HG02870 (cell line): ENCODE measurements around the gene SLC22A16.

Source experiments
- ATAC-seq: cut with Tn5 transposase; IDR thresholded peaks from one replicate; pipeline ENCODE4 v1.9.1; 2021; ENCODE audit warnings: mild to moderate bottlenecking, moderate library complexity; ENCODE audit not compliant: unreplicated experiment

Gene SLC22A16

DNA sequence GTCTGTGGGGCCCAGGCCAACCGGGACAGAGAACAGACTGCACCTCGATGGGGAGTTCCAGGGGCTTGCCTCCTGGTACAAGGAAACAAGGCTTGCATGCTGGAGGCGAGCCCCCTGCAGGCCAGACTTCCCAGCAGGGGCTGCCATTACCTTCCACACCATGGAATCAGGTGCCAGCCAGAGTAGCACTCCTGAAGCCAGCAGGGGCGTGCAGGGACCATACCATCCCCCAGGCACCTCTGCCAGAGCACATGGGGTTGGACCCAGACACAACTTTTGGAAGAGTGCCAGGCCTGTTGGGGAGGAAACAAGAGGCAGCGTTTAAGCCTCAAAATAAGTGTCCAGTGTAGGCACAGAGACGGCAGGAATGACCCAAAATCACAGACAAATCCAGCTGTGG is 67.5 kb downstream of the SLC22A16 start:
- ATAC-seq, result no peak

DNA sequence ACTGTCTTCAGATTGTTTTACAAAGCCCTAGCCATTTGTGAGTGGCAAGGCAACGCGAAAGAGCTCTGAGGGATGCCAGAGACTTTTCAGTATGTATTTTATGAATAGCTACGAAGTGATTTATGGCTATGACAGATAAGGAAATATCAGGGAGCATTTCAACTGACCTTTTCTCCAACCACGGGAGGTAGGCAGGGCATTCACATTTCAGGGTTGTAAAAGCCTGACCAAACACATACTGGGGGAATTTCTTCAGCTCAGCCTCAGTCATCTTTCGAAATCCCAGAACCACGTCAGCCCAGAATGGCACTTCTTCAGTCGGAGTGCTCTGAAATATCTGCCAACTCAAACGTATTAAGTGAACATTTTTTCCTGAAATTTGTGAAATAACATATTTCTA is 71.8 kb downstream of the SLC22A16 start:
- ATAC-seq, result no peak

DNA sequence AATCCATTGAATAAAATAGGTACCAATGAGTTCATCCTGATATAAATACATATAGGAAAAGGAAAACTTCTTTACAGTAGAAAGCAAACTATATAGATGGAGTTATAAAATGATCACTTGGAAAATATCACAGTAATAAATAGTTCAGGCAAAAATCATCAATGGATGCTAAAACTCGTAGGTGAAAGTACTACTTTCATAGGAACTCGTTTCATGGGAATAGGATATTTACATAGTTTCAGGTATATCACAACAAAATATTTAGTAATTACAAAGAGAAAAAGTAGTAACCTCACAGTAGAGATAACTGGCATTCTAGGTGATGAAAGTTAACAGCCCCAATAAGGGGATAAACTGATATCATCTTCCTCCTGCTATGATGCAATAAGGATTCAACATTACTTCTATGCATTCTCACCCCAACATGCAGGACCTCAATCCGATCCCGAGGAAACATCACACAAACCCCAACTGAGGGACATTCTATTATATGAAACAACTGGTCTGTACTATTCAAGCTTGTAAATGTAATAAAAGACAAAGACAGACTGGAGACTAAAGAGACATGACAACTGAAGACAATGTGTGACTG is 74.7 kb downstream of the SLC22A16 start:
- ATAC-seq, result no peak

DNA sequence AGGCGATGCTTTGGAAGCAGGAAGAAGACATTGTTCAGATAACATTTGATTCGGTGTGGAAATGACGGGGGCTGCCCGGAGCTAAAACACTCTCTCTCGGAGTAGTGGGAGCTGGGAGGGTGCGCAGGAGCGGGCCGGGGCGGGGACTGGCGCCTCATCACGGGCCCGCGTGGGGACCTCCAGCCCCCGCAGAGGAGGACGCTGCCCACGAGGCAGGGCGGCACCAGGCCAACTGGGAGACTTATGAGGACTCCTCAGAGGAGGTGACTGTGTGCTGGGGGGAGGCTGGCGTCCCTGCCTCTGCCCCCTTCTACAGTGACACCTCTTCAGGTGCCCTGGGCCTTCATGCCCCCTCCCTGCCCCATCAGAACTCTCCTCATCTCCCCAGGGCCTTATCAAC is 76.2 kb downstream of the SLC22A16 start:
- ATAC-seq, result no peak

DNA sequence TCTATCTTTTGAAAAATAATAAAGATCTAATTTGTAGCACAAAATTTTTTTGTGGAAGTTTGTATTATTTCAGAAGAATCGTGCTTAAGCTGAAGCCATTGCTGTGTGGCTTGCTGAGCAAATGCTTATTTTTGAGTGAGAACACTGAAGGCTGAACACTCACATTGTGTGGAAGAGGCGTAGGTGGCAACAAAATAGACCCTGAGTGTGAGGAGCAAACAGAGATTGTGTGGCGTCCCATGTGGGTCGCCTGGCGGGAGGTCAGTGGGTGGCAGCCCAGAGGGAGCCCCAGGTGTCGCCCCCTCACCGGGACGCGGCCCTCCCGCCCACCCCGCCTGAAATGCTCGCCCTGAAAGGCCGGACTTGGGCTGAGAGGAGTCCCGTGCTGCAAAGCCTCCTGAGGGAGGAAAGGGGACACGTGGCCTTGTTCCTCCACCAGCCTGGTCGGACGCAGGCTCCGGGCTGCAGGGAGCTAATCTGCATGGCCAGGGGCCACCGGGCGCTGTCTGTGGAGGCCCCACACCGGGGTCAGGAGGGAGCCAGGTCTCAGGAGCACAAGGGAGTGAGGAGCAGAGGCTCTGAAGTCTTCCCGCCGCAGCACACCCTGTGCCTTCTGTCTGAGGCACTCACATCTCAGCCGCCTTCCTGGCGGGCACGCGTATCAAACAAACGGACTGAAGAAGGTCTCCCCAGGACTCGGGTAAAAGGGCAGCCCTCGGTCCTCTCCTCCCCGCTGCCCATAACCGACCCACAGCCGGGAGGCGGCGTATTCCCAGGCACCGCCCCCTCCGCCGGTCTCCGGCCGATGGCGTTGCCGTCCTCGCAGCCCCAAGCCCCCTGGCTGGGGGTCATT is 77.0 kb downstream of the SLC22A16 start:
- no peak for ATAC-seq

DNA sequence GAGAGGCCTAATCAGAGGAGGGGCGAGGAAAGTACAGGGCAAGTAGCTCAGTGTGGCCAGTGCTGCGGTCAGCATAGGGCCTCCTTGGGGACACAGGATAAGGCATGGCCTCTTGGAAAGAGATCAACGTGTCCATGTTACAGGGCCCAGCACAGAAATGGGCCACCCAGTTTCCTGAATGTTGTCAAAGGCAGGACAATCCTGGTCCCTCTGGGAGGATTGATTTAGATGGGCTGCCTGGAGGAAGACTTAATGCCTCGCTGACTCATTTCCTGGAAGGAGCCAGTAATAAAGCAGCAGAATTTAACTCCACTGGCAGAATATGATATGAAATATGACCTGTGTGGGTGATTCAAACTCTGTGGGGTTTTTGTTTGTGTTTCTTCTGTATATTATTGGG is 77.6 kb downstream of the SLC22A16 start:
- ATAC-seq, result no peak

DNA sequence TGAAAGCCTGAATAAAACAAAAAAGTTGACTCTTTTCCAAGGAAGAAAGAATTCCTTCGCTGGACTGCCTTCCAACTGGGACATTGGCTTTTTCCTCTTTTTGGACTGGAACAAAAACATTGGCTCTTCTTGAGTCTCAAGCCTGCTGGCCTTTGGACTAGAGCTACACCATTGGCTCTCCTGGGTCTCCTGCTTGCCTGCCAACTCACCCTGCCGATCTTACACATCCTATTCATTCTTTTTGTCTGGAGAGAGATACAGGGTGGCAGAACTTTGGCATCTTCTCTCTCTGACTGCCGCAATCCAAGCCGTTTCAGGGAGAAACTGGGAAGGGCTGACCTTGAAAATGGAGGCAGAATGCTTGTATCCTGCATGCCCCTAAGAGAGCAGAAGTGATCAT is 81.2 kb downstream of the SLC22A16 start:
- no peak for ATAC-seq

DNA sequence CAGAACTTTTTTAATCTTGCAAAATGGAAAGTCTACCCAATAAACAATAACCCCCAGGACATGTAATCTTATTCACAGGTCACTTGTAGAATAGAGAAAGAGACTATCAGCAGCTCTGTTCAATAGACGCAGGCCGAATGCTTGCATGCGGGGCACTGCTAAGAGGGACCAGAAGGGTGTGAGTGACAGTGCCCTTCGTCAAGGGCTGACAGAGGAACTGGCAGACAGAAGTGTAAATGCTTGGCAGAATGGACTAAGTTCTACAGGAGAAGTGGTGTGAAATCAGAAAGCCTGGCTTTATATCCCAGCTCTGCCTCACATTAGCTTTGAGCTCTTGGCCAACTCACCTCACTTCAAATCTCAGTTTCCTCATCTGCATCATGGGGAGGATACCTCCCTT is 82.0 kb downstream of the SLC22A16 start:
- ATAC-seq, result no peak

DNA sequence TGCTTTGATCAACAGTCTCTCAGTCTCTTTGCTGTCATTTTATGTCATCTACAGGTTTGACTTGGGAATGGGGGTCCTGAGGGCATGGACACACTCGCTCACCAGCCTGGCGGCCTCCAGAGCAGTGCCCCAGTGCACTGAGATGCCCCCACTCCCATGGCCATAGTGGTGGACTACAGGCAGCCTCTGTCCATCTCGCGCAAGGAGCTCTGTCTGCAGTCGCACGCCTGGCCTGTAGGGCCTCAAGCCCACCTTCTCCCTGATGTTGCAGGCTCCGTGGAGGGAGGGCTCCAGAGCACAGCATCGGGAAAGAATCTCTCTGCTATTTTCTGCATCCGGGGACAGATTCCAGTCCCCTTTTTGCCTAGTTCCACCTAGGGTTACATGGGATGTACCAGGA is 83.7 kb downstream of the SLC22A16 start:
- ATAC-seq, result no peak

DNA sequence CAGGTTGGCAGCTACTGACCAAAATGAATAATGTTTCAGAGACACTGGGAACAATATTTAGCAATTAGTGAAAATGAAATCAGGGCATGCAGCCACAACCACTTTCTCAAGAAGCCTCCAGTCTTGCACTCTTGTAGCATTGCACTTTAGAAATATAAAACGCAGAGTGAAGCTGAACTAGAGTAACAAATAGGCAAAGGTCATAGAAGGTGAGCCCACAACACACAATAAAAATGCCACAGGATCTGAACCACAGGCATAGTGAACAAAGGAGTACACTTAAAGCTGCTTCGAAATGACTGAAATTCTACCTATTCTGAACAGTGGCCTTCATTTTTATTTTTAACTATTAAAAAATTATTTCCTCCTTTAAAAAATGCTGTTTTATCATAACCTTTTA is 86.0 kb downstream of the SLC22A16 start:
- no peak for ATAC-seq

DNA sequence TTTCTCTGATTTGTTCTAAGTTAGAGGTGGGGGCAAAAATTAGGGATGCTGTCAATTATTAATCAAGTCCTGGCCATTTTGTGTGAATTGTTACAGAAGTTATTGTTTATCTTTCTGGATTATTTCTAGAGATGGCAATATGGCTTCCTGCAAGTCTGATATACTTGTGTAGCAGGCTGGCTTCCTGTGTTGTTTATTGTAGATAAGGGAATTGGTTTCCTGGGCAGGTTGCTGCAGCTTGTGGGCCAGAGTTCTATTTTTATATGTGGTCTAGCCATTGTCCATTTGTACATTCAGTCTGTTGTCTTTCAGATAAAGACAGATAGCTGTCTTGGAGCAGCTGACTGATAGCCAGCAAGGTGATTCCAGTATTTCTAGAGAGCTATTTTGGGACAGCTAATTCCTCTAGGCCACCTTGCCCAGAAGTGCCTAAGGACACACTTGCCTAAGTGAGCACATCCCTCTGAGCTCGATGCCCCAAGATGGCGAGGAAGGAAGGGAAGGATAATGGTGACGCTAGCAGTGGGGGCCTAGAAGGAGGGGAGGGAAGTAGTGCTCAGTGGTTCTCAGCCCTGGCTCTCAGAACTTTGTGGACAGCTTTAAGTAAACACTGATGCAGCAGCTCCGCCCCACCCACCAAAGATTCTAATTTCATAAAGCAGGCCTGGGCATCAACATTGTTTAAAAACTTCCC is 86.6 kb downstream of the SLC22A16 start:
- no peak for ATAC-seq

DNA sequence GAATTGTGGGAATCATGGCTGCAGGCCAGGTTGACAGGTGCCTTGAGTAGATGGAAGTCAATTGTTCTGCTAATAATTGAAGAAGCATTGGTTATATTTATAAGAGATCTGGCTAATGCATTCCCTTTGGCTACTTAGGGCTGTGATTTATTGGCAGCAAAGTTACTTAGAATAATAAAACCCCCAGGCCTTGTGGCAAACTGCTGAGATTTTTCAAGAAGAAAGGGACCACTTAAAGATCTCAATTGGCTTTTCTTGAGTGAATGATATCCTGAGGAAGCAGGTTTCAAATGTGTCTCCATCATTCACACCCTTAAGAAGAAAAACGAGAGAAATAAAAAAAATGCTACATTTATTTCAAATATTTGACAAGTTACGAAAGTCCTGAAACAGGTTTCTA is 88.4 kb downstream of the SLC22A16 start:
- no peak for ATAC-seq

DNA sequence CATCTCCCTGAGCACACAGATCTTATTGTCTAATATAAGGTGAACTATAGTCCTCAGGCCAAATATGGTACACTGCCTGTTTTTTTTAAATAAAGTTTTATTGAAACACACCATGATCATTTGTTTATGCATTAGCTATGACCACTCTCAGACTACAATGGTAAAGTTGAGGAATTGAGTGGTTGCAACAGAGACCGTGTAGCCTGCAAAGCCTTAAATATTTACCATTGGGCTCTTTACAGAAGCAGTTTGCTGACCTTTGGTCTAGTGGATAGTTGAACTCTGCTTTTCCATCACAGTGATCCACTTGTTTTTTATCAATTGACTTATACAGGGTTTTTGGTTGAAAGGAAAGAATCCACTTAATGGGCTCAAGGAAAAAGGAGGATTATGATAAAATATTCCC is 91.0 kb downstream of the SLC22A16 start:
- ATAC-seq, result no peak

DNA sequence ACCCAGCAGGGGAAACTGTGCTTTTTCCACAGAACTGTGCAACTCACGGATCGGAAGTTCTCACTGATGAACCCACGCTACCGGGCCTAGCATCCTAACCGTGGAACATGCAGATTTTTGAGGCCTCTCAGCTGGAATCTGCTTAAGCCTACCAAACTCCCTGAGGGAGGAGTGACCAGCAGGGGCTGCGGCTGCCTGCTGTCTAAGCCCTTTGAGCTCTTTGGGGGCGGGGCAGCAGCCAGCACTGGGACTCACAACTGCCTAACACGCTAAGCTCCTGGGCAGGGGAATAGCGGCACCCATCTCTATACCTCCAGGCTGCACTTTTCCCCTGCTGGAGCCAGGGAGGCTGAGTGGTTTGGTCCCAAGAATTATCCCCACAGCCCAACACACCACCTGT is 97.9 kb downstream of the SLC22A16 start:
- no peak for ATAC-seq
